H1 (cell line): Measurements from ENCODE around the gene ANAPC7. TPM values are rescaled to one million over a fixed set of nuclear protein-coding genes. Genes with fewer than 3 reads are reported as not detected.

Source experiments
- CTCF ChIA-PET: fragments of 300-600 bp; sonication (Branson Sonifier 250); formaldehyde crosslinking; loops from one replicate; lab custom pipeline; 2021; ENCODE audit not compliant: partially characterized antibody; lab: Charles Lee
- POLR2A ChIA-PET: fragments of 300-600 bp; sonication (Branson Sonifier 250); formaldehyde crosslinking; loops from one replicate; lab custom pipeline; 2021; ENCODE audit warnings: inconsistent platforms; ENCODE audit not compliant: partially characterized antibody; lab: Charles Lee
- DNase-seq, 2 experiments: peaks; one replicate each; pipeline versions ENCODE4 v3.0.0 to v3.0.0-alpha.2; 2010 to 2022; ENCODE audit warnings: low spot score in 2 of 2, low read depth in 1 of 2, mixed read lengths in 1 of 2
- FAIRE-seq: peaks from 2 replicates; lab custom pipeline; 2011; peaks lifted over from hg19 to GRCh38; lab: Jason Lieb, UNC
- H2AFZ ChIP-seq: 2 replicates; pipeline ENCODE4 v1.8.1; 2012; ENCODE audit warnings: low read length, inconsistent platforms
- H2AK5ac ChIP-seq: 2 replicates; pipeline ENCODE4 v1.6.1; 2013; ENCODE audit warnings: low read depth, low read length
- H2BK120ac ChIP-seq: replicated peaks from 2 replicates; pipeline ENCODE3; 2013; ENCODE audit warnings: low read depth, low read length, inconsistent platforms
- H2BK12ac ChIP-seq: 2 replicates; pipeline ENCODE4 v1.6.1; 2013; ENCODE audit warnings: low read depth, low read length
- H2BK15ac ChIP-seq: 2 replicates; pipeline ENCODE4 v1.6.1; 2013; ENCODE audit warnings: low read length
- H2BK20ac ChIP-seq: 2 replicates; pipeline ENCODE4 v1.6.1; 2013; ENCODE audit warnings: low read length
- H2BK5ac ChIP-seq: 2 replicates; pipeline ENCODE4 v1.6.1; 2013; ENCODE audit warnings: low read depth, low read length
- H3K14ac ChIP-seq: 2 replicates; pipeline ENCODE4 v1.6.1; 2013; ENCODE audit warnings: inconsistent platforms; ENCODE audit not compliant: insufficient read length
- H3K18ac ChIP-seq: 2 replicates; pipeline ENCODE4 v1.6.1; 2013; ENCODE audit warnings: low read length; ENCODE audit errors: extremely low read depth
- H3K23ac ChIP-seq: 2 replicates; pipeline ENCODE4 v1.6.1; 2013; ENCODE audit warnings: inconsistent platforms; ENCODE audit not compliant: insufficient read length
- H3K23me2 ChIP-seq: 2 replicates; pipeline ENCODE4 v1.6.1; 2013; ENCODE audit warnings: low read depth, low read length
- H3K27ac ChIP-seq: 2 replicates; pipeline ENCODE4 v1.6.1; 2011; ENCODE audit warnings: low read depth, low read length, inconsistent platforms
- H3K27me3 ChIP-seq, 4 experiments: replicated peaks in 1 of 4; 1 replicate in 1 of 4; 2 replicates in 3 of 4; pipeline versions ENCODE4 v1.6.1 to v1.8.1; 2011 to 2013; ENCODE audit warnings: low read length in 3 of 4, mild to moderate bottlenecking in 3 of 4, inconsistent platforms in 2 of 4, mixed read lengths in 2 of 4, moderate library complexity in 1 of 4; ENCODE audit not compliant: control insufficient read depth in 3 of 4, insufficient read depth in 3 of 4; ENCODE audit errors: extremely low read depth in 1 of 4
- H3K36me3 ChIP-seq, 4 experiments: 2 replicates each; pipeline versions ENCODE4 v1.6.1 to v1.8.1; 2011 to 2013; ENCODE audit warnings: mild to moderate bottlenecking in 4 of 4, low read length in 3 of 4, moderate library complexity in 2 of 4, control low read depth in 1 of 4, inconsistent platforms in 1 of 4; ENCODE audit not compliant: insufficient read depth in 4 of 4, control insufficient read depth in 2 of 4
- H3K4ac ChIP-seq: replicated peaks from 2 replicates; pipeline ENCODE3; 2013; ENCODE audit warnings: low read length, low read depth, mixed read lengths, inconsistent platforms; ENCODE audit not compliant: insufficient read length
- H3K4me1 ChIP-seq, 4 experiments: replicated peaks in 1 of 4; 1 replicate in 1 of 4; 2 replicates in 3 of 4; pipeline versions ENCODE4 v1.6.1 to v1.8.1; 2011 to 2013; ENCODE audit warnings: low read length in 3 of 4, inconsistent platforms in 2 of 4, mixed read lengths in 1 of 4; ENCODE audit not compliant: insufficient read depth in 4 of 4, control insufficient read depth in 3 of 4
- H3K4me2 ChIP-seq, 2 experiments: 2 replicates each; pipeline versions ENCODE4 v1.6.1 to v1.8.1; 2011 to 2013; ENCODE audit warnings: low read depth in 2 of 2, low read length in 2 of 2, control low read depth in 1 of 2, inconsistent platforms in 1 of 2, mild to moderate bottlenecking in 1 of 2; ENCODE audit not compliant: insufficient read depth in 1 of 2
- H3K4me3 ChIP-seq, 4 experiments: fragments of 200-600, 300-600 bp in 1 of 4; sonication (generic), shearing (Covaris generic), sonication (Bioruptor Twin) in 1 of 4; 2 replicates each; pipeline versions ENCODE4 v1.5.1 to v1.8.1; 2011 to 2016; ENCODE audit warnings: low read length in 4 of 4, low read depth in 3 of 4, control low read depth in 2 of 4, inconsistent platforms in 2 of 4, mild to moderate bottlenecking in 2 of 4, mixed read lengths in 1 of 4, moderate library complexity in 1 of 4; ENCODE audit not compliant: insufficient read depth in 2 of 4; ENCODE audit errors: extremely low read depth in 1 of 4
- H3K56ac ChIP-seq: replicated peaks from 2 replicates; pipeline ENCODE3; 2013; ENCODE audit warnings: low read depth, mild to moderate bottlenecking, mixed read lengths, low read length, inconsistent platforms; ENCODE audit not compliant: insufficient read length
- H3K79me1 ChIP-seq: 2 replicates; pipeline ENCODE4 v1.6.1; 2013; ENCODE audit warnings: low read depth, low read length, control low read depth
- H3K79me2 ChIP-seq, 2 experiments: 2 replicates each; pipeline versions ENCODE4 v1.6.1 to v1.8.1; 2012 to 2013; ENCODE audit warnings: low read length in 2 of 2, mild to moderate bottlenecking in 2 of 2, inconsistent platforms in 1 of 2; ENCODE audit not compliant: insufficient read depth in 2 of 2, control insufficient read depth in 1 of 2
- H3K9ac ChIP-seq, 4 experiments: replicated peaks in 1 of 4; 1 replicate in 1 of 4; 2 replicates in 3 of 4; pipeline versions ENCODE4 v1.6.1 to v1.8.1; 2011 to 2013; ENCODE audit warnings: low read depth in 3 of 4, low read length in 3 of 4, control low read depth in 2 of 4, mild to moderate bottlenecking in 2 of 4, moderate library complexity in 2 of 4, inconsistent platforms in 1 of 4; ENCODE audit errors: extremely low read depth in 1 of 4
- H3K9me3 ChIP-seq, 2 experiments: 2 replicates each; pipeline versions ENCODE4 v1.6.1 to v1.8.1; 2012 to 2013; ENCODE audit warnings: mild to moderate bottlenecking in 2 of 2, moderate library complexity in 2 of 2, control low read depth in 1 of 2, inconsistent platforms in 1 of 2, low read depth in 1 of 2, low read length in 1 of 2, mixed read lengths in 1 of 2; ENCODE audit not compliant: insufficient read depth in 2 of 2
- H4K20me1 ChIP-seq, 2 experiments: replicated peaks in 1 of 2; 2 replicates each; pipeline versions ENCODE3 to v1.8.1; 2011 to 2013; ENCODE audit warnings: inconsistent platforms in 2 of 2, low read length in 2 of 2, mild to moderate bottlenecking in 1 of 2; ENCODE audit not compliant: insufficient read depth in 2 of 2, control insufficient read depth in 1 of 2
- H4K5ac ChIP-seq: 2 replicates; pipeline ENCODE4 v1.6.1; 2013; ENCODE audit warnings: low read length, low read depth, mixed read lengths, inconsistent platforms; ENCODE audit not compliant: insufficient read length
- H4K8ac ChIP-seq: 2 replicates; pipeline ENCODE4 v1.8.0; 2013; ENCODE audit warnings: mild to moderate bottlenecking, moderate library complexity, low read length, inconsistent platforms; ENCODE audit not compliant: insufficient read depth; ENCODE audit errors: extremely low read depth
- H4K91ac ChIP-seq: replicated peaks from 2 replicates; pipeline ENCODE3; 2013; ENCODE audit warnings: low read length, mixed read lengths, inconsistent platforms; ENCODE audit not compliant: insufficient read length
- CBX5 ChIP-seq: fragments of 300-800, 300-1000 bp; sonication (generic); IDR thresholded peaks from 2 replicates; pipeline ENCODE4 v1.7.1; 2016; ENCODE audit warnings: antibody characterized with exemption, low read length, low read depth
- GTF2F1 ChIP-seq: IDR thresholded peaks from 2 replicates; pipeline ENCODE4 v1.6.1; 2012; ENCODE audit warnings: low read depth, low read length, improper control_type of control experiment, borderline replicate concordance
- NANOG ChIP-seq: IDR thresholded peaks from 2 replicates; pipeline ENCODE4 v1.6.1; 2011; ENCODE audit warnings: low read length, low read depth, mild to moderate bottlenecking, inconsistent platforms; ENCODE audit not compliant: insufficient read depth, poor library complexity, severe bottlenecking
- POLR2AphosphoS5 ChIP-seq: IDR thresholded peaks from 2 replicates; pipeline ENCODE4 v1.6.1; 2011; ENCODE audit warnings: low read depth, low read length
- RAD21 ChIP-seq, 2 experiments: IDR thresholded peaks in 1 of 2; conservative IDR thresholded peaks in 1 of 2; 2 replicates each; pipeline ENCODE4 v1.6.1; 2011; ENCODE audit warnings: low read depth in 2 of 2, low read length in 2 of 2, improper control_type of control experiment in 1 of 2, inconsistent platforms in 1 of 2, mild to moderate bottlenecking in 1 of 2, moderate library complexity in 1 of 2
- SIX5 ChIP-seq: IDR thresholded peaks from 2 replicates; pipeline ENCODE4 v1.6.1; 2011; ENCODE audit warnings: mild to moderate bottlenecking, low read depth, low read length
- YY1 ChIP-seq: IDR thresholded peaks from 2 replicates; pipeline ENCODE4 v1.6.1; 2011; ENCODE audit warnings: low read depth, mild to moderate bottlenecking, low read length
- WGBS, 2 experiments: shearing (Covaris generic) in 1 of 2; methylation state at CpG; one replicate each; pipeline versions ENCODE4 v1.1.6 to v1.1.7; 2013 to 2015; ENCODE audit warnings: low lambda C conversion rate in 2 of 2, mixed read lengths in 2 of 2, inconsistent platforms in 1 of 2, low coverage in 1 of 2, missing lambda C conversion rate in 1 of 2; ENCODE audit not compliant: insufficient replicate concordance in 2 of 2, insufficient coverage in 1 of 2, insufficient read length in 1 of 2; ENCODE audit errors: extremely low coverage in 1 of 2, missing lambda C conversion rate in 1 of 2; 5-methylcytosine and 5-hydroxymethylcytosine counted together
- polyA plus RNA-seq, 7 experiments: library from polyadenylated mRNA; depleted of rRNA in 3 of 7; stranded (reverse) in 5 of 7; unstranded in 2 of 7; fragments of >200 nt in 5 of 7; fragments of 200-250 nt in 2 of 7; gene quantifications; 1 replicate in 5 of 7; 2 replicates in 1 of 7; 4 replicates in 1 of 7; pipeline versions ENCODE4 v1.2.1 to v1.2.3, GENCODE V29; 2011 to 2013; ENCODE audit warnings: missing spikeins in 2 of 7, mixed read lengths in 2 of 7
- total RNA-seq: library from RNA; stranded (reverse); fragmentation: NEBNext Ultra II Directional; extraction: Animal tissue kit (Norgen Biotek cat#: 25700); gene quantifications from 2 replicates; pipeline ENCODE4 v1.2.1, GENCODE V29; 2021
- TF ChIP-seq, protein P1 (sequence below): IDR thresholded peaks from 2 replicates; pipeline ENCODE4 v1.6.1; 2011; ENCODE audit warnings: low read depth, mild to moderate bottlenecking, low read length; ENCODE audit not compliant: insufficient read depth

ANAPC7 gene
- total and polyA plus RNA-seq, 2 of the 8 experiments (the other 6 are each of a cell fraction or from before 2014, with no cell fraction given), result 72.8 to 105 TPM

DNA sequence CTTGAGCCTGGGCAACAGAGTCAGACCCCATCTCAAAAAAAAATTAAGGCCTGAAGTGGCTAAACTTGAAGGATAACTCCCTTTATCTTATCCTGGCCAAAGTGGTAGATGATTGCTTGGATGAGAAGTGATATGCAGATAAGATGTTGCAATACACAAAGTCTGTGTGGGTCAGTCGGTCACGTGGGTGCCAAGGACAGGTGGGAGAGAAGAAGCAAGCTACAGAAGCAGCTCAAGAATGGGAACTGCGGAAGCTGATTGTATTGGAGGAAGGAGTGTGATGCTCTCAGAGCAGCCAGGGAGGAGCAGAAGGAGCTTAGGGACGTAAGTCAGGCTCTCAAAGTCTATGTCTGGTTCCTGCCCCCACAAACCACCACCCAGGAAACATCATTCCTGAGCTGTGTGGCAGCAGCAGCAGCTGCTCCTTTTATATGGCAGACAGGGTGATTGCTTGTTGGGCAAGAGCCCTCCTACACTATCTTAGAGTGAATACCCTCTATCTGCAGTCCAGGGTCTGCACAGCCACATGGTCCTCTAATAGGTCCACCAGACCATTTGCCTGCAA, 67.9 kb downstream of the ANAPC7 start:
- no peak overlapping the region for H3K27ac ChIP-seq
- no peak overlapping the region for H3K4ac ChIP-seq
- no peaks in the 10 kb centered on the region for H3K9me3 ChIP-seq
- H2BK5ac ChIP-seq, result no peak overlapping the region; the same call in 1 of the 2 replicates
- no peak overlapping the region for H4K8ac ChIP-seq
- H3K56ac ChIP-seq, result no peak overlapping the region
- H4K20me1 ChIP-seq, result peaks cover 7 to 13% of the 10 kb centered on the region in 2 experiments
- no peak overlapping the region for H4K5ac ChIP-seq
- H3K27me3 ChIP-seq, result no peaks in the 10 kb centered on the region
- peaks cover 0 to 2% of the 10 kb centered on the region in 2 experiments; a peak in 2 of 4 replicates for H3K79me2 ChIP-seq
- H2BK20ac ChIP-seq, result no peak overlapping the region
- H2BK120ac ChIP-seq, result no peak overlapping the region
- H3K9ac ChIP-seq, result no peak overlapping the region
- no peak overlapping the region for H2AK5ac ChIP-seq
- WGBS, 2 experiments, result 97% methylated on average over 4 of the region's 4 CpGs; no CpG with 5 or more reads in 1 of the 2 experiments
- H2BK15ac ChIP-seq, result no peak overlapping the region
- CTCF ChIA-PET, result interaction anchor here (1.0 to 1.6 kb wide), 2 partner anchors 41 to 234 kb away, joined by 3 to 5 read pairs; no protein-coding TSS in a partner anchor
- no peak overlapping the region for H2BK12ac ChIP-seq
- no peaks in the 10 kb centered on the region for H3K4me1 ChIP-seq
- no peak overlapping the region for H4K91ac ChIP-seq
- no peak overlapping the region for H3K18ac ChIP-seq
- DNase-seq (peak in 1 of 2 experiments; percentile 29), FAIRE-seq (no peak)
- no peak overlapping the region for H2AFZ ChIP-seq
- H3K14ac ChIP-seq, result no peak overlapping the region
- no peak overlapping the region for H3K4me2 ChIP-seq
- no peaks in the 10 kb centered on the region for H3K23me2 ChIP-seq
- H3K79me1 ChIP-seq, result 0 out of 2 replicates have a peak, but pooled peaks cover 2% of the 10 kb centered on the region
- H3K23ac ChIP-seq, result no peak overlapping the region
- H3K4me3 ChIP-seq, result no peak overlapping the region
- POLR2A ChIA-PET, result interaction anchor here (1.0 to 1.3 kb wide), 2 partner anchors 14 to 41 kb away, joined by 3 to 4 read pairs; no protein-coding TSS in a partner anchor
- peaks cover 54 to 93% (median 82%) of the 10 kb centered on the region in 4 experiments for H3K36me3 ChIP-seq
- TF ChIP-seq CBX5 (no peak), RAD21 (IDR thresholded peaks at IDR 0.05 in 1 of 2, conservative IDR thresholded peaks at IDR 0.05 in 1 of 2; ENCODE audit: low read depth in 2 of 2, low read length in 2 of 2) (no peak), GTF2F1 (no peak), SIX5 (no peak), YY1 (no peak), POLR2AphosphoS5 (no peak), NANOG (no peak)
- TF ChIP-seq, protein P1, sequence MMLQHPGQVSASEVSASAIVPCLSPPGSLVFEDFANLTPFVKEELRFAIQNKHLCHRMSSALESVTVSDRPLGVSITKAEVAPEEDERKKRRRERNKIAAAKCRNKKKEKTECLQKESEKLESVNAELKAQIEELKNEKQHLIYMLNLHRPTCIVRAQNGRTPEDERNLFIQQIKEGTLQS, result no peak
